Measurements from ENCODE around the gene HOXB7. TPM values are rescaled to one million over a fixed set of nuclear protein-coding genes. Genes with fewer than 3 reads are reported as not detected.

Gene HOXB7
- total RNA-seq, 2 donors from 2014 or later = 0.82 TPM; not detected in 1

GRCh38 chr17:48631693-48632578 lies 21.1 kb upstream of the HOXB7 start:
- Mint-ChIP-seq H3K27me3 (peaks cover 94% of the 10 kb centered on the region), H3K4me3 (no peak overlapping the region), H3K27ac (no peak overlapping the region), H3K36me3 (ENCODE audit: low read depth) (peaks cover 2% of the 10 kb centered on the region), H3K4me1 (peaks cover 7% of the 10 kb centered on the region)
- H3K9me3 ChIP-seq (ENCODE audit: control insufficient read depth, low read length, poor library complexity, severe bottlenecking) = no peaks in the 10 kb centered on the region
- DNase-seq (peak in 1 of 3 donors; percentile 3), ATAC-seq (no peak)

DNA sequence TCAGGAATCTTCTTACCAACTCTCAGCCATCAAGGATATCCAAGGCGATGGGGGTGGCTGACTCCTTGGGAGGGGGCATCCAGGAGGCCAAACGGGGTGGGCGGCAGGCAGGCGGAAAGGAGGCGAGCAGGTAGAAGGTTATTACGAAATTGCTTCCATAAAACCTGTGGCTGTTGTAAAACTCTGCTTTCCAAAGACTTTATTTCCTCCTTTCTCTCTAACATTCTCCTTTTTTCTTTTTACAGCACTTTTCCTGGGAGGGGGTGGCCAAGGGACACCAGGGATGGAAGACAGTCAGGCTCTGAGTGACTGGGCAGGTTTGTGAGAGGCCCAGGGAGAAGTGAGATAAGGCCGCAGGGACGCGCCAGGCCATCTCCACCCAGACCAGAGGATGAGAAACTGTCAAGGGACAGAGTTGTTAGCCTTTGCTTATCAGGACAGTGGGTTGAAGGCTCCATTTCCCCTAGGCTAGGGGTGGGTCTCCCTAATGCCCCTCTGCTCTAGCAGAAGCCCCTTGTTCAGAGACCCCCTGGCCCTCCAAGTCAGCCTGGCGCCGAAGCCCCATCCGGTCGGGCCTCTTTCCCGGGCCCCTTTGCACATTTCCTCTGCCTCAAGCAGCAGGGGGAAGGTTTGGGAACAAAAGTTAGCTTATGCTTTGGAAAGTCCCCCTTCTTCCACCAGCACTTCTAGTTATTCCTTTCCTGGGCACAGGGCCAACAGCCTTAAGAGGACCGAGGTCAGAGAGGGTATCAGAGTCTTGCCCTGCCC lies 20.3 kb upstream of the HOXB7 start:
- ATAC-seq = no peak
- H3K4me1 Mint-ChIP-seq = peaks cover 11% of the 10 kb centered on the region
- no peaks in the 10 kb centered on the region for H3K9me3 ChIP-seq (ENCODE audit: control insufficient read depth, low read length, poor library complexity, severe bottlenecking)
- H3K27me3 Mint-ChIP-seq = peaks cover 94% of the 10 kb centered on the region
- DNase-seq = peak in 1 of 3 donors; percentile 1
- H3K4me3 Mint-ChIP-seq = no peak overlapping the region
- peaks cover 2% of the 10 kb centered on the region for H3K36me3 Mint-ChIP-seq (ENCODE audit: low read depth)
- no peak overlapping the region for H3K27ac Mint-ChIP-seq

DNA sequence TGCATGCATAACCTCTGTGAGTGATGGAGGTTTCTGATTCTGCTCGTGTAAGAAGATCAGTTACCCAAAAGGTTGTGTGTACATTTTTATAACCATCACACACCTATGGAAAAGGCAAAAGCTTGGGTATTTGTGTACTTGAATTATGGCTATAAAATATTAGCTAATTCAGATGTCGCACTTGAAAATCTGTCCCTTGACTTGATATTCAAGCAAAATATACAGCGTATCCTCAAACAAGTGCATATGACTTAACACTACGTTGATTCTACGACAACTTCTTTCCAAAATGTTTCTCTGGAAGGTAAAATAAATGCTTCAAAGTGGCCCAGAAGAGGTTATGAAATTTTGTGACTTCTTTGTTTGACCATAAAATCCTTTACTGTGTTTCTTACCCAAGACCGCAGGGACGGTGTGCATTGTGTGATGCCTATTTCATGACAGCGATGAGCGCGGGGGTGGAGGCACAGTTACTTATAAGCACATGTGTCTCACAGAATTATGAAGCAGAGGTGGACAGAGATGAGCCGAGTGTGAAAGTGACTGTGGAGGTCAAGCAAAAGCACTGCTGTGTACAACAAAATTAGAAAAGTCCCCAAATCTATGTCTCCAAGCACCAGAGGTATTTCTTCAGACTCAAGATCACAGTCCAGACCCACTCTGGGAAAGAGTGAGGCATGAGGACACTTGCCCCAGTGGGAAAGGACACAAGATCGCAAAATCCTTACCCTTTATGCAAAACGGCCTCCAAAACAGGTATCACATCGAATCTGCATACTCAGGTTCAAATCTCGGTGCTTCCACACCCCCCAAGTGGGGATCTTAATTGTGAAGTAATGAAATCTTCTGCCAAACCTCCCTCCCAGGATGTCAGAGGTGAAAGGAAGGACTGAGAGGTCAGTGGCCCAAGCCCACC lies 19.4 kb upstream of the HOXB7 start:
- Mint-ChIP-seq H3K4me1 (peaks cover 15% of the 10 kb centered on the region), H3K4me3 (no peak overlapping the region), H3K36me3 (ENCODE audit: low read depth) (peaks cover 3% of the 10 kb centered on the region), H3K27me3 (peaks cover 92% of the 10 kb centered on the region), H3K27ac (no peak overlapping the region)
- no peak for ATAC-seq
- H3K9me3 ChIP-seq (ENCODE audit: control insufficient read depth, low read length, poor library complexity, severe bottlenecking) = no peaks in the 10 kb centered on the region
- peak in 1 of 3 donors; percentile 1 for DNase-seq

- no peaks in the 10 kb centered on the region for H3K9me3 ChIP-seq (ENCODE audit: control insufficient read depth, low read length, poor library complexity, severe bottlenecking)
- ATAC-seq = no peak
- DNase-seq = no peak
- Mint-ChIP-seq H3K36me3 (ENCODE audit: low read depth) (peaks cover 3% of the 10 kb centered on the region), H3K27ac (no peak overlapping the region), H3K4me3 (no peak overlapping the region), H3K4me1 (peaks cover 15% of the 10 kb centered on the region), H3K27me3 (peaks cover 85% of the 10 kb centered on the region)
Measured at GRCh38 chr17:48629411-48629759, 18.6 kb upstream of the HOXB7 start.

DNA sequence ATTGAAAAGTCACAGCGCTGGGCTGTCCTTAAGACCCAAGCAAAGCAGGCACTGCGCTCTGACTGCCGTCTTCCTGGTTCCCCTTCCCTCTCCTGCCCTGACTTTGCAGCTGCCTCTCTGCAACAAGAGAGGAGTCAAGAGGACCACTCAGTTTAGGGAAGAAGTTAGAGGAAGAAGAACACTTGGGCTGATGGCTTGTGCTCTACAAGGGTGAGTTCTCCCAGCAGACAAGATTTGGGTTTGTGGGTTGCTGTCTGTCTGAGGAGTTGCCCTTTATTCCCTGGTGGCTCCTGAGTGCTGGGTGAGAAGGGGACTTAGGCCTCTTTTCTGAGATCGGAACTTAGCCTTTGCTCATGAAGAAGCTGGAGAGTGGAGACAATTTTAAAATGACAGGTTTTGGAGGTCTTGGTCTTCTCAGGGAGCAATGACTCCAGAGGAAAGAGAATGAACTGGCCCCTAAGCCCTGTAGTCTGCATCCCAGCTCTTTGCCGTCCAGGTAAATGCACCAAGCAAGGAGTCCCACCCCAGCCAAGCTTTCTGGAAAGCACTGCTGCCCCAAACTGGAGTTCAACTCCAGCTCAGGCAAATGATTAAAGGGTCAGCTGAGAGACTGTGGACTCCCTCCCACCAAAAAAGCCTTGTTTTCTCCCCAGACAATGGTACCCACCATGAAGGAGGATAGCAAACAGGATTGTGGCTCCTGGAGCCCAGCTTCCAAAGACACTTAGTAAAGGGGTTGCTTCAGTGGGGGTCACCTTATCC lies 18.0 kb upstream of the HOXB7 start:
- Mint-ChIP-seq H3K4me1 (peaks cover 13% of the 10 kb centered on the region), H3K36me3 (ENCODE audit: low read depth) (peaks cover 3% of the 10 kb centered on the region), H3K4me3 (no peak overlapping the region), H3K27me3 (peaks cover 85% of the 10 kb centered on the region), H3K27ac (no peak overlapping the region)
- ATAC-seq (no peak), DNase-seq (no peak)
- no peaks in the 10 kb centered on the region for H3K9me3 ChIP-seq (ENCODE audit: control insufficient read depth, low read length, poor library complexity, severe bottlenecking)

DNA sequence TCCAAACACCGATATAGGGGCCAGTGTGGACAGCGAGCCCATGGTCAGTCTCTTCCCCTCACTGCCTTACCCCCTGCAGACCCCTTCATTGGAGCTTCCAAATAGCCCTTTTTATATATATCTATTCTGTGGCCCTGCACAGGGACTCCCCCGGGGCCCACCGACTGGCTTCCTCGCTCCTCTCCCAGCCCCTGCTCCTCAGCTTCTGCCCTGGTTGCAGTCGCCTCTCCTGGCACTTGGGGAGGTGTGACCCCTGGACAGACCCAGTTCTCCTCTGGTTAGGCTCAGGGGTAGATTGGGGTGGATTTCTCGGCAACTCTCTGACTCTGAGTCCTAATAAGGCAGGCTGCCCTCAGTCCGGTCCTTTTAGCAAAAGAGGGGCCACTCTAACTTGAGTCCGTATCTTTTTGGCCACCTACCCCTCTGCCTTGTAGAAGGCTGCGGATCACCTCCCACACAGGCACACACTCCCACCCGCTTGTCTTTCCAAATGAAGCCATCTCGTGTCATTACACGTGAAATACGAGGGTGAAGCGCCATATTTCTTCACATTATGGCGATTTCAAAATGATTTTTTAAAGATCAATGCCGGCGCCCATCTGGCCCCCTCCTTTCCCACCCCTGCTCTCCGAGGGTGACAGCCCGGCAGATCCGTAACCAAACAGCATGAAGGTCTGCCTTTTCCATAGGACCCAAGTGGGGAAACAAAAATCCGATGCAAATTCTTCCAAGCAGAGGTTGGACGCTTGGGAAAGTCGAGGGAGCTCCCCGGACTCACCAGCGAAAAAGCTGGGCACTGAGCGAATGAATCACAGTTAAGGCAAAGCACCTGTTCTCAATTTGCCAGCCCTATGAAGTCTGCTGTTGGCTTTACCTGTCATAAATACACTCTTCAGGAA lies 17.1 kb upstream of the HOXB7 start:
- peak overlapping the region; percentile 7 for H3K4me3 Mint-ChIP-seq

GRCh38 chr17:48627118-48627597 lies 16.3 kb upstream of the HOXB7 start:
- ATAC-seq (no peak), DNase-seq (no peak)
- H3K9me3 ChIP-seq (ENCODE audit: control insufficient read depth, low read length, poor library complexity, severe bottlenecking) = no peaks in the 10 kb centered on the region
- H3K27me3 Mint-ChIP-seq = peaks cover 90% of the 10 kb centered on the region
- peak overlapping the region; percentile 91 for H3K4me3 Mint-ChIP-seq
- H3K36me3 Mint-ChIP-seq (ENCODE audit: low read depth) = peaks cover 5% of the 10 kb centered on the region
- peaks cover 17% of the 10 kb centered on the region for H3K4me1 Mint-ChIP-seq
- H3K27ac Mint-ChIP-seq = no peak overlapping the region

More for the DNA sequence above, 17.1 kb upstream of the HOXB7 start:
- ATAC-seq (no peak), DNase-seq (no peak)
- H3K27me3 Mint-ChIP-seq = peaks cover 90% of the 10 kb centered on the region
- peaks cover 4% of the 10 kb centered on the region for H3K36me3 Mint-ChIP-seq (ENCODE audit: low read depth)
- H3K9me3 ChIP-seq (ENCODE audit: control insufficient read depth, low read length, poor library complexity, severe bottlenecking) = no peaks in the 10 kb centered on the region
- H3K27ac Mint-ChIP-seq = no peak overlapping the region
- peaks cover 14% of the 10 kb centered on the region for H3K4me1 Mint-ChIP-seq

DNA sequence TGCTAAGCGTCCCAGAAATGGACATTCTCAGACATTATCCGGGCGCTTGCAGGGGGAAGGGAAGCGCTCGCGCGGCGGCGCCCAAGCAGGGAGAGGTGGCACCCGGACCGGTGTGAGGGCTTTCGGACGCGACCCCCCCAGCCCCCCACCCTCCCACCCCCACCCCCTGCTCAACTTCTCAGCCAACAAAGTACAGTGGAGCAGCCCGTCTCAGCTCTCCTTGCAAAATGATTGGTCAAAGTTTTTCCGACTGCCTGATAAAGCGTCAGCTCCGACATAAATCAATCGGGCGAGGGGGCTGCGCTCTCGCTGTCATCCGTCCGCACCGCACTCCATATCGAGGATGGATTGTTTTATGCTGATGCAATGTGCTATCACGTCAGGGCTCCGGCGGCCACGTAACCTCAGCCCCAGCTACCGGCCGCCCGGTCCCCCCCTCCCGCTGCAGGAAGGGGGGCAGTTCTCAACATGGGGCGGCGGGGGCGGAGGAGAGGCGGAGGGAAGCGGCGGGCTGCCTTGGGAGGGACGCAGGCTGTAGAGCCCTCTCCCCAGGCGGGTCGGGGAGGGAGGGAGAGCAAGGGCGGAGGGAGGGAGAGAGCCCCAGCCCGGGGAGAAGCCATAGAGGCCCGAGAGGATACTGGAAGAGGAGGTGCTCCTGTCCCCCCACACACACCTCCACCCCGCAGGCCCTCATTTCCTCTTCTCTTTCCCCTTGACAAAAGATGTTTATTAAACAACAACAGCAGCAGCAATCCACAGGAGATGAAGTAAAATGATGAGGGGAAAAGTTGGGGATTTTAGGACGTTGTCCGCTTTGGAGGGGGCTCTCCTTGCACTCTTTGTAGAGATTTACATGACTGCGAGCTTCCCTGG lies 15.7 kb upstream of the HOXB7 start, which contains the start of gene HOXB9:
Gene HOXB9, minus strand, starts transcription at position 114 of the 873 bp plus-strand sequence. Its CDS starts 89 bp downstream, at position 25.
- H3K4me1 Mint-ChIP-seq = peaks cover 17% of the 10 kb centered on the region

DNA sequence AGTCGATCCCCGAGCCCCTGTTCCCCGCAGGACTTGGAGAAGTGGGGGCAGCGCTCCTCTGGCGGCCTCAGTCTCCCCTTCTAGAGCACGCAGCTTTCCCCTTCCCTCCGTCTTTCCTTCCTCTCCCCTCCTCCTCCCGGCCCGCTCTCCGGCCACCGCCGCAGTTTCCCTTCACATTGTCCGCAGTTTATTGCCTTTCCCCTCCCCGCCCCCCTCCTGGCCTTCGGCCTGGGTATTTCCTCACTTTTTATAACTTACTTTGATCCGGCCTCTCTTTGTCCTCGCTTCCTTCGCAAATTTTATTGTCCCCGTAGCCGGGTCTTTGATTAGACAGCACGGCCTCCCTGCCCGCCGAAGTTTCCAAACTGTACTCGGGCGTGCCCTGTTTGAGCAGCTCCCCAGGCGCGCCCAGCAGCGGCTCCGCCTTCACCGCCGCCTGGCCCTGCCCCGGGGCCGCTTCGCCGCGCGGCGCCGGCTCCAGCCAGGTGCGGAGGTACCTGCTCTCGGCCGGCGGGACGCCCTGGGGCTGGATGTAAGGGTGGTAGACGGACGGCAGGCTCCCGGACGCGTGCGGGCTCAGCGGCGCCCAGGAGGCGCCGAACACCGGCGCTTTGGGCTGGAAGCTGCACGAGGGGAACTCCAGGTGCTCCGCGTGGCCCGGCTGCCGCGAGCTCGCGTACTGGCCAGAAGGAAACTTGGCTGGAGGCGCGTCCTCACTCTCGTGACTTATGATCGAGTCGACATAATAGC lies 14.9 kb upstream of the HOXB7 start:
- peaks cover 17% of the 10 kb centered on the region for H3K4me1 Mint-ChIP-seq
- H3K9me3 ChIP-seq (ENCODE audit: control insufficient read depth, low read length, poor library complexity, severe bottlenecking) = no peaks in the 10 kb centered on the region
- peaks cover 9% of the 10 kb centered on the region for H3K36me3 Mint-ChIP-seq (ENCODE audit: low read depth)
- ATAC-seq (peak; percentile 72), DNase-seq (peak in 2 of 3 donors; percentile 27 to 36)
- peak overlapping the region; percentile 91 for H3K4me3 Mint-ChIP-seq
- H3K27me3 Mint-ChIP-seq = peaks cover 91% of the 10 kb centered on the region
- H3K27ac Mint-ChIP-seq = no peak overlapping the region

More for the DNA sequence above, 15.7 kb upstream of the HOXB7 start, which contains the start of gene HOXB9:
- no peak for DNase-seq
- Mint-ChIP-seq H3K27me3 (peaks cover 91% of the 10 kb centered on the region), H3K4me3 (peak within 1 kb of the TSS; percentile 91), H3K36me3 (ENCODE audit: low read depth) (peaks cover 7% of the 10 kb centered on the region), H3K27ac (no peak within 1 kb of the TSS)
- ATAC-seq = peak; percentile 54
- no peaks in the 10 kb centered on the region for H3K9me3 ChIP-seq (ENCODE audit: control insufficient read depth, low read length, poor library complexity, severe bottlenecking)
